ENCODE data around the gene DIPK1B.
A peak's percentile ranks its signal among the peaks of the same experiment; 100 is the strongest.
"Not testable (repeated sequence)": the region's sequence is repeated elsewhere in the genome, so short reads cannot be mapped to it uniquely, and the experiment has no call there.

The DIPK1B gene

DNA sequence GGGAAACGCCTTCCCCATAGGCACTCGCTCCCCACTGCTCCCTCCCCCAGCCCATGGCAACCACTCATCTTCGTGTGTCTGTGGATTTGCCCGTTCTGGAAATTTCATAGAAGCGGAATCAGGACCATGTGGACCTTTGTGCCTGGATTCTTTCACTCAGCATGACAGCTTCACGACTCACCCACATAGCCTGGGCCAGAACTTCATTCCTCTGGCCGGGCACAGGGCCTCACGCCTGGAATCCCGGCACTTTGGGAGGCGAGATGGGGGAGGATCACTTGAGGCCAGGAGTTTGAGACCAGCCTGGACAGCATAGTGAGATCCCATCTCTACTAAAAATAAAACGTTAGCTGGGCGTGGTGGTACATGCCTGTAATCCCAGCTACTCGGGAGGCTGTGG is 12.1 kb upstream of the DIPK1B start:
- DNase-seq: no peak

DNA sequence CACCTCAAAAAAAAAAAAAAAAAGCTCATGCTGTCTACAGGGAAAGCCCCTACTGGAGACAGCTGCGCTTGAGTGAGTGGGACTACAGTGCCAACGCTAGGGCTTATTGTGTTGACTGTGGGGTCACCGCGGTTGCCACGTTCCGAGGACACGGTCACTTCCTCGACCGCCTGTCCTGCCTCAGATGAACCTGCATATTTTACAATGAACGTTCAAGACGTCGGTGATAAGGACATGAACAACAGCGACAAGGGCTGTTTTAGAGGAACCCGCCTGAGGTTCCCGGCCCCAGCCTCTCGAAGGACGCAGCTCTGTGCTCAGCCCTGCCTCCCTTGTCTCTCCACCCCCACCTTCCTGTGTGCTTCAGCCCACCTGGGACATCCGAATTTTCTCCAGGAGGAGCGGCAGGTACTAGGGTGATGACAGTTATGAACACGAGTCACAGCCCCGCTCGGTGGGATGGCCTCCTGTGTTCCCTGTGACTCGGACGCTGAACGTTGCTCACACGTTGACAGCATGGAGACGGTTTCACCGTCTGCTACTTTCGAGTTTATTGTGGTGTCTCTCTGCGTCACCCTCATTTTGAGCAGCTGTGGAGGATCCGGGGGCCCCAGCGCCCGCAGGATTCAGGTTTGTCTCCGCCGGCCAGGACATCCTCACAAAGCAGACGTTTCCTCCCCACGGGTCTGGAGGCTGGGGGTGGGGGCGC is 11.3 kb upstream of the DIPK1B start:
- no peak for DNase-seq

DNA sequence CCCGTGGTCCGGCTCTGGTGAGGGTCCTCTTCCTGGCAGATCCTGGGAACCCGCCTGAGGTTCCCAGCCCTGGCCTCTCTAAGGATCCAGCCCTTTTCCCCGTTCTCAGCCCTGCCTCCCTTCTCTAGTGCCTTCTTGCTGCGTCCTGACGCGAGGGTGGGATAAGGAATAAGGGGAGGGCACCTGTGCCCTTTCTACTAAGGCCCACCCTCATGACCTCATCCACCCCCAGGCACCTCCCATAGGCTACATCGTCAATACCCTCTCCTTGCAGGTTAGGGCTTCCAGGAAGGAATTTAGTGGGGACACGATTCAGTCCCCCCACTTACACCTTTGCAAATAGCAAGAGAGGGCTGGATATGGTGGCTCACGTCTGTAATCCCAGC is 10.7 kb upstream of the DIPK1B start:
- no peak for DNase-seq

DNA sequence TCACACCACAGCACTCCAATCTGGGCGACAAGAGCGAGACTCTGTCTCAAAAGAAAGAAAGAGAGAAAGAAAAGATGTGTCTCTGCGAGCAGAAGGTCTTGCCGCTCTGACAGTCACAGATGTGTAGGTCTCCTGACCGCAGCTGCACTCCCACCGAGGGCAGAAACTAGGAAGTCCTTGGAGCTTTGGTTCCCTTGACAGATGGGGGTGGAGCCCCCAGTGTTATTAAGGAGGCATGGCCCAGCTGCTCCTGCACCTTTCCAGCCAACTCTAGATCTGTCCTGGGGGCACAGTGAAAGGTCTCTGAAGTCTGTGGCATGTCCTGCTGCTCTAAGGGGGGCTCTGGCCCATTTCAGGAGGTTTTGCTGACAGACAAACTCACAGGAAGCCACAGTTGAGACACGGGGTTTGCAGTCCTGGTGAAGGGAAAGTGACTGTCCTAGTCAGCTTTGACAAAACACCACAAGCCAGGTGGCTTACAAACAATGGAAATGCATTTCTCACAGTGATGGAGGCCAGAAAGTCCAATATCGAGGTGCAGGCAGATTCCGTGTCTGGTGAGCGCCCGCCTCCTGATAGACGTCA is 9.0 kb upstream of the DIPK1B start:
- DNase-seq: peak; percentile 39

DNA sequence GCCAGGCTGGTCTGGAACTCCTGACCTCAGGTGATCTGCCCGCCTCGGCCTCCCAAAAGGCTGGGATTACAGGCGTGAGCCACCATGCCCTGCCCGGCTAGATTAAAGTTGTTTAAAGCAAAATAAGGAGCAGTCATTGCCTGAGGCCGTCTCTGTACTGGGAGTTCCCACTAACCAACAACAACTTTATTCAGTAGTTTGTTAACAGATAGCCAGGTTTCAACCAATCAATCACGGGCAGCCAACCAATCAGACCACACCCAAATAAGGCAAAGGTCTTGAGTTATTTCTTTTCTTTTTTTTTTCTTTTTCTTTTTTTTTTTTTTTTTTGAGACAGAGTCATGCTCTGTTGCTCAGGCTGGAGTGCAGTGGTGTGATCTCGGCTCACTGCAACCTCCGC is 7.6 kb upstream of the DIPK1B start:
- DNase-seq: not testable (repeated sequence)

DNA sequence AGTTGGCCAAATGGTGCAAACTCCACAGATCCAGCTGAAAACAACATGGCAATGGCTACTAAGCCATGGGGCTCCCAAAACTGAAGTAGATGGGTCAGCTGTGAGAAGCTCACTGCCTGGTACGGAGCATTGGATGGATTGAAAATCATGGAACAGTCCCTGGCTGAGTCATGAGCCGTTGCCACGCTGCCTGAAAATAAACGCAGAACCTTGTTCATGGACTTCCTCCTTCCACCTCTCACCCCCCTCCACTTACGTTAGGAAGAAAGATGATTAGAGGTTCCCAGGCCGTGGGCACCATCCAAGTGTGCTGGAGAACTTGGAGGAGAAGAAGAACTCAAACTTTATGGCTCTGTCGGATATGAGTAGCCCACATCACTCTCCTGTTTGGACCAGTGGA is 6.8 kb upstream of the DIPK1B start:
- DNase-seq: no peak

DNA sequence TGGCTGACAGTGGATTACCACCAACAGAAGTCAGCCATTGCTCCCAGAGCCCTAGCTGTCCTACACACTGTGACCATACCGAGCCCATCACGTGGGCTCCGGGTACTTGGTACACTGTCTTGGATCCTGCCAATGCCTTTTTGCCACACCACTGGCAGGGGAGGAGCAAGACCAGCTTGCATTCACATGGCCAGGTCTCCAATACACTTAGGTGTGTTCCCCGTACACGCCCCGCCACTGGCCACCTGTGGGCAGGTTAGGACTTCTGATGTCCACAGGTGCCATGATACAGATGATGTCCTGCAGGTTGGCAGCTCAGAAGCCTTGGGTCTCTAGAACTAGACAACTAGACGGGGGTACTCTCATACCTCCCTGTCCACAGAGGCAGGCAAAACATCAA is 5.4 kb upstream of the DIPK1B start:
- no peak for DNase-seq

DNA sequence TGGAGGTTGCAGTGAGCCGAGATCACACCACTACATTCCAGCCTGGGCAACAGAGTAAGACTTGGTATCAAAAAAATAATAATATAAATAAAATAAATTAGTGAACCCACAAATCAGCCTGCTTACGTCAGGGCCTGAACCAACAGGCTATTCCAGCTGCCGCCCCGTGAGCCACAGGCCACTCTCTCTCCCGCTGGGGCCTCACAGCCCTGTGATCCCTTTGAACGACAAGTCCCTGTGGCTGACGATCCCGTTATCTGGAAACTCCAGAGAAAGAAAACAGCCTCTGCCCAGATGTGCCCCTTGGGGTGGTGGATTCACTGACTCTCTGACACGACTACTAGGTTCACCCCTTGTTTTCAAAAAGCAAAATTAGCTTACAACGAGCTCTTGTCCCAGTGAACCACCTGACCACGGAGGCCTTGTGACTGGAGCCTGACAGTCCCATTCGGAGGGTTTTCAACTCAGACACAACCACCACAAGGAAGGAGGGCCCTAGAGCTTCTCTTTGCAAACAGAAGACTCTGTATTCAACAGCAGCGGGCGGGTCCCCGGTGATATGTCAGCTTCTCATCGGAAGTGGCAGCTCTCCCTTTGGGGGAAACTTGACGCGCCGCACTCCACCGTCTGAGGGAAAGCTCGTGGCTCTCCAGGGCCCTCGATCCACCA is 4.4 kb upstream of the DIPK1B start:
- DNase-seq: no peak

DNA sequence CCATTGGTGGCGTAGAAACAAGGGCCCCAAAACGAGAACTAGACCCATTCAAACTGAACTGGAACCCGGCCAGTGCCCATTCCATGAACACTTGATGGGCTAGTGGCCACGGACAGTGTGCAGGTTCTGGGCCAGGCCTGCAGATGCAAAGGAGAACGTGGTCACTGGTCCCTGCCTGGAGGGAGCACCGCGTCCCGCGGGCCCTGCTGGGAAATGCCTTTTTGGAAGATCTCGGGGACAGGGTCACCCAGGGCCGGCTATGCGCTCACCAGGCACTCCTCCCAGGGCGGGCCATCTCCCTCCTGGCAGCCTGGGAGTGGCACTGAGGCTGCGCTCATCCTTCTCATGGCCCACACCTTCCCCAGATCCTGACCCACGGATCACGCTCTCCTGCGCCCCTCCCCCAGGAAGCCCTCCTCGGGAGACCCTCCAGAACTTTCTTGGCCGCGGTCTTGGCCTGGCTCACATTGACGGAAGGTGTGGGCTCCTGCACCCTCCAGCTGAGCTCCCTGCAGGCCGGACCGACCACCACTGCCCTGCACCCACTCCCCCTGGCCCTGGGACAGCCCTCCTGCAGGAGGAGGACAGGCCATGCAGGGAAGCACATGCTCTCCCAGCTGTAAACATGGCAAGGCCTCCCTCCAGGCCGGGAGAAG is 2.8 kb upstream of the DIPK1B start:
- DNase-seq: no peak

DNA sequence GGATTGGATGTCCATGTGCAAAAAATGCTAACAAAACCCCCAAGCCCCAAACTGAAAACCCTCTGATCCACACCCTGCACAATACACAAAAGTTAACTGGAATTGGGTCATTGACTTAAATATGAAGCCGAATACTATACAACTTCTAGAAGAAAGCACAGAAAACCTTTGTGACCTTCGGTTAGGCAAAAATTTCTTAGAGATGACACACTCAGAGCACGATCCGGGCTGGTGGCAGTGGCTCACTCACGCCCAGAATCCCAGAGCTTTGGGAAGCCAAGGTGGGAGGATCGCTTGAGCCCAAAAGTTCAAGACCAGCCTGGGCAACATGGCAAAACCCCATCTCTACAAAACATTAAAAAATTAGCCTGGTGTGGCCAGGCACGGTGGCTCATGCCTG is 1.8 kb upstream of the DIPK1B start:
- DNase-seq: no peak

DNA sequence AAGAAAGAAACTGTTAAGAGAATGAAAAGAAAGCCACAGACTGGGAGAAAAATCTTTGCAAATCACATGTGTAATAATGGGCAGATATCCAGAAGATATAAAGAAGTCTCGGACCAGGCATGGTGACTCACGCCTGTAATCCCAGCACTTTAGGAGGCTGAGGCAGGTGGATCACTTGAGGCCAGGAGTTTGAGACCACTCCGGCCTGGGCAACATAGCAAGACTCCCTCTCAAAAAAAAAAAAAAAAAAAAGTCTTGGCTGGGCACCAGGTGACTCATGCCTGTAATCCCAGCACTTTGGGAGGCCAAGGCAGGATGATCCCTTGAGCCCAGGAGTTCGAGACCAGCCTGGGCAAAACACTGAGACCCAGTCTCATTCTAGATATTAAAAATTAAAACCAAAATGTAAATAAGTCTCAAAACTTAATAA is 1.1 kb upstream of the DIPK1B start:
- not testable (repeated sequence) for DNase-seq

DNA sequence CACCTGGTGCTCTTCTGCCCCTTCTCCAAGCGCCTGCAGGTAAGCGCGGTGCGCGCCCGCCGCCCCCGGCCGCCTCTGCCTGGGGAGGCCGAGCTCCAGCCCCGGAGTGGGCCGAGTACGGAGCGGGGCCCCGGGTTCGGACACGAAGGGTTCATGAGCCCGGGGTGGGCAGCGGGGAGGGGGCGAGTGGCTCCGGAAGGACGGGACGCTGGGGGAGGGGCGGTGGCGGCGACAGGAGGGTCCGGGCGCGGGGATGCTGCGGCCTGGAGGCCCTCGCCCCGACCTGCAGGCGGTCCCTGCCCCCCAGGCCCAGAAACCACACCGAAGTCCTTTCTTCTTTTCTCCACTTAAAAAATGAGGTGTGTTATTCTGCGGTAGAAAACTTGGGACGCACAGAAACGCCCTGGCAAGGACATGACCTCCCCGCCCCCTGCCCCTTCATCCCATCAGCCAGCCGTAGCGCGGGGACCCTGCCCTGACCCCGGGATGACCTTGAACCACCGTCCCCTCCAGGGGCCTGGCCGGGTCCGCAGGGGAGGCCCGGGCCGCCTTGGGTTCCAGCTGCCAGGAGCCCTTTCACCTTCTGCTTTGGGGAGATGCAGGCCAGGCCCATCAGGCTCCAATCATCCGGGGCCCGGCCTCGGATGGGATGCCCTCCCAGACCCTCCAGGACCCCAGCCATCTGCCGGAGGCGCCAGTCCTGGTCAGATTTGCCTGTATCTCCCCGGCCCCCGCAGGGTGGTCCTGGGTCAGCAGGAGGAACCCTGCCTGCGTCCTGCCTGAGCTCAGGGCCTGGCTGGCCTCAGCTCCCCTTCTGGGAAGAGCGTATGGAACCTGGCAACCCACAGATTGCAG is 545 bp downstream of the DIPK1B start:
- DNase-seq: no peak

DNA sequence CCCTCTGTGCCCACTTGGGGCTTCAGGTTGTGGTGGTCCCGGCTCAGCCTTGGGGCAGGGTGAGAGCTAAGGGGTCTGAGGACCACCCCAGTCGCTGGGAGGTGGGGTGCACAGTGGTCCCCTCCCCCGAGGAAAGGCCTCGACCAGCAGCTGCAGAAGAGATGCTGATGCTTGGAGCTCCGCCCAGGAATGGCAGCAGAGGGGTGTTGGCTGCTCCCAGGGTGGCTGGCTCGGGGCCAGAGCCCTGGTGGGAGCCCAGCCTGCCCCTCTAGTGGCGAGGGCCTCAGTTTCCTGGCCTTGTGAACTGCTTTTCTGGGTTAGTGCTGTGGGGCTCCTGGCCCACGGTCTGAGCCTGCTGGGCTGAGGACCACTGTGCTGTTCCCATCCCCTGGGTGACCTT is 1.2 kb downstream of the DIPK1B start:
- DNase-seq: peak; percentile 51

DNA sequence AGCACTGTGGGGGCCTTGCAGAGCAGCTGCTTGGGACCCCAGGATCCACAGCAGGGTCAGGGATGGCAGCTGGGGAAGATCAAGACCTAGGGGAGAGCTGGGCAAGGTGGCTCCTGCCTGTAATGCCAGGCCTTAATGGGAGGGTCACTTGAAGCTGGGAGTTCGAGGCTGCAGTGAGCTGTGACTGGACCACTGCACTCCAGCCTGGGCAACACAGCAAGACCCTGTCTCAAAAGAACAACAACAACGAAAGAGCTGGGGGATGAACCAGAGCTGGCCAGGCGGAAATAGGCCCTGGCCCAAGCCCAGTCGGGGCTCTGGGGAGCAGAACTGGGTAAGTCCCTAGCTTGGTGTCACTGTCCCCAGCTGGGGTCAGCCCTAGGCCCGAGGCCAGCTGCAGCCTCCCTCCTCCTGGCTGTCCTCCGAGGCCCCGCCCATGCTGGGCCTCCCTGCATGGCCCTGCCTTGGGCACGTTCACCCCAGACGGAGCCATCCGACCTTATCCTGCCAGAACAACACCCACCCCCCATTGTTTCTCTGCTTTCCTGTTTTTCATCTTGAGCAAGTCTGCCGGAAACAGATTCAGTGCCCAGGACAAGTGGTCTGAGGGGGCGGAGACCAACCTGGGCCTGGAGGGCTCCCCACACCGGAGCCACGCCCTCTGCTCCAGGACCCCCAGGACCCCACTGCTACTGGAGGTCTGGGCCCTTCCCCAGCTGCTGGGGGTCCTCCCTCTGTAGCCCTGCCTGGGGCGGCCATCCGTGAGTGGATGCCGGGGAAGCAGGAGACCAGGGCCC is 1.9 kb downstream of the DIPK1B start:
- no peak for DNase-seq

DNA sequence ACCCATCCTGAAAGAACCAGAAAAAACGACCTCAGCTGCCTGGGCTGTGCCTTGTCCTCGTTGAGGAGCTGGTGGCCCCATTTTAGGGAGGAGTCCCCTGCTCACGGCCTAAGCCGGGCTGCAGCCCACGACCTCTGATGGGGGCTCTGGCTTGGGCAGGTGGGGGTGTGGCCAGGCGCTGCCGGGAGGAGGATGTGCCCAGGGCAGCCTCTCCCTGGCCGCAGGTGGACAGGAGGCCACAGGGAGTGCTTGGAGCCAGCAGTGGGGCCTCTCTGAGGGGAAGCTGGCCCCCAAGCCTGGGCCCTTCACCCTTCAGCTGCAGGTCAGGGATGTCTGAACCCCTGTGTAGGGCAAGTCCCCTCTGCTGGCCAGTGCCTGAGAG is 2.5 kb downstream of the DIPK1B start:
- no peak for DNase-seq

DNA sequence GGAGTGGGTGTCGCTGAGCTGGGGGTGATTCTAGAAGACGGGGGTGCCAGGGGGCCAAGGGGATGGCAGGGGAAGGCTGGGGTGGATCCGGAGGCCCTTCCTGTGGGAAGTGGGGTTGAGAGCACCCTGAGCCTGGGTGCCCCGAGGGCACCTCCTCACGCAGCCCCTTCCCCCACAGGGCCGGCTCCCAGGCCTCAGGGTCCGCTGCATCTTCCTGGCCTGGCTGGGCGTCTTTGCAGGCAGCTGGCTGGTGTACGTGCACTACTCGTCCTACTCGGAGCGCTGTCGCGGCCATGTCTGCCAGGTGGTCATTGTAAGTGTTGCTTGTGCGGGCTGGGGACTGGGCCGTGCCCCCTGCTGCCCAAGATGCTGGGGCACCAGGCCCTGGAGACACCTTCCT is 5.0 kb downstream of the DIPK1B start:
- DNase-seq: no peak

DNA sequence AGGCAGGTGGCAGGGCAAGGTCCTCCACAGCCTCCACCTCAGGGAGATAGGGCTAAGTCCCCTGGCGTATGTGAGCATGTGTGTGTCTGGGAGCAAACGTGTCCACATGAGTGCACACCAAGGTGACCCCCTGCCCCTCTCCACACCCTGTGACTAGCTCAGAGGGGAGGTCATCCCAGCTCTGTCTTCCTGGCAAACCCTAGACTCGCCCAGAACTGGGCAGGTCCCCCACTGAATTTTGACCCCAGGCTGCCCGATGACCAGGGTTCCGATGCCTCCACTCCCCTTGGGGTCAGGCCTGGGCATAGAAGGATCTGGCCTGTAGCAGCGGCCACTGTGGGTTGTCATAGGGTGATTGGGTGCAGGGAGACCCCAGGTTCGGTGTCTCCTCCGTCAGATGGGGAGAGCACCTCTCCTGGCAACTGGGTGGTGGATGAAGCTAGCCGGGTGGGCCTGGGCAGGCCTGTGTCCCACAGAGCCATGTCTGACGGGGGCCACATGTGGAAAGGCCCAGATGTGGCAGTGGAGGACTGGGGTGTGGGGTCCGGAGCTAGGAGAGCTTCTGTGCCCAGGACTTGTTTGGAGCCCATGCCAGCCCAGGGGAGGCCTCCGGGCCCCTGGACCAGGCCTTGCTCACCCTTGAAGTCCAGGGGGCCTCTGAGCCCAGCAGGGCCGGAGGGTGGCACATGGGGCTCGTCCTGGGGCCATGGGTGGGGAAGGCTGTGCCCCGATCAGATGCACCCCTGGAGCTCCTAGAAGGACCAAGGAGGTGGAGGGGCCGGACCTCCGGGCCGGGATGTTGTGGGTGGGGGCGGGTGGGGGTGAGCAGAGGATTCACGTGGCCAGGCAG is 6.2 kb downstream of the DIPK1B start:
- DNase-seq: no peak

DNA sequence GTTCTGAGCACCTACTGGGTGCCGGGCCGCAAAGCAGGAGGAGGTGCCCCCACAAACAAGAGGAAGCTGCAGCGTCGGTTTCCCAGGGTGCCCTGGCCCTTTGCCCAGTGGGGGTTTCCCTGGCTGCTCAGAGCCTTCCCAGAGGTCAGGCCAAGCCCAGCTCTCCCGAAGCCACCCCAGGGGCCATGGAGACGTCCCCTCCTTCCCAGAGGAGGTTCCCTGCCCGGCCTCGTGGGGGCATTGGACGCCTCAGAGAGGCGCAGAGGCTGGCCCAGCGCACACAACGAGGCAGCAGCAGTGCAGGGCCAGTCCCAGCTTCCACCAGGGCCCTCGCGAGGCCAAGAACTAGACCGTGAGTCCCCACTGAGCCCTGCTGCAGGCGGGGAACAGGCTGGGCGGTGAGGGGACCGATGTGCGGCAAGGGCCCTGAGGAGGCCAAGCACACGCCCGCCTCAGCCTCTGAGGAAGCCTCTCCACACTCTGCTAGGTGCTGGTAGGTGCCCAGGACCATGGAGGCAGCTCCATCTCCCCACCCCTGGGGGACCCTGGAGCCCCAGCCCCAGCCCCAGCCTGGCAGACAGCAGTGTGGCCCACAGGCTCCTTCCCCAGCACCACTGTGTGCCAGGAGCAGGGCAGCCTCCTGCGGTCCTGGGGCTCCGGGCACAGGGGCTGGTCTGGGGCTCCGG is 7.0 kb downstream of the DIPK1B start:
- DNase-seq: no peak

DNA sequence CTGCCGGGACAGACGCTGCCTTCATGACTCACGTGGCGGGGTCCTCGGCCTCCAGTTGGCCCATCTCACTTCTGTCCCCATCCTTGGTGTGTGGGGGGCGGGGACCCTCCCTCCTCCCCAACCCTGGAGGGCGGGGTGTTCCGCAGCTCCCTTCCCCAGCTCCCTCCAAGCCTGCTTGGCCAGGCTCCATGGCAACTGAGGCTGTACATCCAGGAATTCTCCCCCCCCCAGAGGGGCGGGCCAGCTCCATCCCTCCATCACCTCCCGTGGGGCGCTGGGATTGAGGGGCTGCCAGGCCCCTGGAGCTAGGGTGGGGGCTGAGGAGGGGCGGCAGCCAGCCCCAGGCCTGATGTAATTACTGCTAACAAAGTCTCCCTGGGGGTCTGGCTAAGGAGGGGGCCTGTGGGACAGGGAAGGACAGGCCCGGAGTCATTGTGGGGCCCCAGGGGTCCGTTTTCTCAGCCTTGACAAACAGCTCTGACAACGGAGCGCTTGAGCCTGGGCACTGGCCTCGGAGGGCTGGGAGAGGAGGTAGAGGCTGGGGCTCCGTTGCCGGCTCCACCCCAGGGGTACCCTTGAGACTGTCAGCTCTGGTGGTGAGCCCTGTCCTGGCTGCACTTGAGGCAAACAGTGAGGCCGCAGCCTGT is 8.0 kb downstream of the DIPK1B start:
- DNase-seq: no peak

DNA sequence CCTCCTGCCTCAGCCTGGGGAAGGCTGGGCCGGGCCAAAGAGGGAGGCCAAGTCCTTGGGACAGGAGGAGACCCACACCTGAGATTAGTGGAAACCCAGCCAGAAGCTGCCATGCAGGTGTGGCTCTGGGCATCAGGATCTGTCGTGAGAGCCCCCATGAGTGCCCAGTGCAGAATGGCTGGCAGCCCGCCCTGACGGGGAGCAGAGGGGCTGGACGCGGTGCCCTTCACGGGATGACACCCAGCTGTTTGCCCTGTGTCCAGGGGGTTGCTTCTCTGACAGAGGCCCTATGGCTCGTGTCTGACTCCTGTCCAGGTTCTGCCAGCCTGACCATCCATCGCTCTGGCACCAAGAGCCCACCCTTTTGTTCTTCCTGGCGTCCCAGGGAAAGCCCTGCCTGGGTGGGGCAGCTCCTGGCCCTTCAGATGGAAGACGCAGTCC is 8.5 kb downstream of the DIPK1B start:
- no peak for DNase-seq

Measured in NCI-H2171 (cell line).